ENCODE data around the gene GK.

DNA sequence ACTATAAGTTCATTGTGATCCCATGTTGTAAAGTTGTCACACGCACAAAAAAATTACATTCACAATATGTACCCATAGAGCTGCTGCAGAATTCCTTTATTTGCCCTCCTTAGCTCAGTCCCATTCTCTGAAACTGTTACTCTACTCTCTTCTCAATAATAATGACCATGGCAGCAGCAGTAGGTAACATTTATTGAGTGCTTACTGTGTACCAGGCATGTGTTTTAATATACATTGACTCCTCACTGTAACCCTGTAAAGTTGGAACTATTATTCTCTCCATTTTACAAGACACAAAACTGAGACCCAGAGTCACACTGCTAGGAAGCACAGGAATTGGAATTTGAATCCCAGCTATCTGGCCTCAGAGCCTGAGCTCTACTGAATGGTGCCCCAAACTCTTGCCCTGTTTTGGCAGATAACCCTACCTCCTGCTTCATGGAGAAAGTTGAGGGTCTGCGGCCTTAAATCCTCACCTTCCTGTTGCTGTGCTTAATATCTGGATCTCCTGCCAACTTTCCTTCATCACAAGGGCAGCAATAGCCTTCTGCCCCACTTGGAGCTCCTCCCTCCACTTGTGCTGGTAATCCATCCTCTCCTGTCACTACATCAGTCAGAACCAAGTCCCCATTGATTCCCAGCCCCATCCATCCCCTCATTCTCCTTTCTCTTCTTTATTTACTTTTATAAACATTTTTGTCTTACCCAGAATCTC lies 20.8 kb downstream of the GK start:
- TF ChIP-seq POLR2A (IDR thresholded peaks at IDR 0.05) (no peak), CTCF (IDR thresholded peaks at IDR 0.05 in 4 of 5, conservative IDR thresholded peaks at IDR 0.05 in 1 of 5) (no peak)
